Panc1 (cell line): Measurements from ENCODE around the gene ATP5ME. TPM values are rescaled to one million over a fixed set of nuclear protein-coding genes. Genes with fewer than 3 reads are reported as not detected.
A peak's percentile ranks its signal among the peaks of the same experiment; 100 is the strongest.

Experiments
- ATAC-seq: fragments of 200-7000 bp; cut with Tn5 transposase; 2 replicates; pipeline ENCODE4 v1.9.1; 2020; ENCODE audit warnings: mild to moderate bottlenecking, moderate library complexity
- BruUV-seq: library from RNA; stranded (reverse); fragments of 400-500 nt; replicated peaks from 2 replicates; lab custom pipeline; 2021; lab: Mats Ljungman, UMichigan
- CTCF ChIA-PET: fragments of 300-600 bp; sonication (Branson Sonifier 250); formaldehyde crosslinking; loops from one replicate; lab custom pipeline; 2022; ENCODE audit warnings: antibody characterized with exemption; lab: Charles Lee
- POLR2A ChIA-PET: fragments of 300-600 bp; sonication (Branson Sonifier 250); formaldehyde crosslinking; loops from one replicate; lab custom pipeline; 2022; ENCODE audit warnings: antibody characterized with exemption; lab: Charles Lee
- DNase-seq: peaks from one replicate; pipeline ENCODE4 v3.0.0-alpha.2; 2010; ENCODE audit warnings: low read depth, low spot score
- H3K27ac ChIP-seq: 2 replicates; pipeline ENCODE4 v1.5.1; 2011; ENCODE audit warnings: mild to moderate bottlenecking, low read length, inconsistent platforms
- H3K27me3 ChIP-seq: fragments of 200-500 bp; sonication (Bioruptor generic); 2 replicates; pipeline ENCODE4 v1.6.0; 2014; ENCODE audit warnings: low read length, inconsistent platforms; ENCODE audit not compliant: control insufficient read depth, insufficient read depth
- H3K36me3 ChIP-seq: fragments of 200-500 bp; sonication (Bioruptor generic); 2 replicates; pipeline ENCODE4 v1.5.1; 2014; ENCODE audit warnings: inconsistent platforms, mild to moderate bottlenecking, low read length, moderate library complexity; ENCODE audit not compliant: control insufficient read depth, insufficient read depth
- H3K4me1 ChIP-seq: 2 replicates; pipeline ENCODE4 v1.5.1; 2011; ENCODE audit warnings: inconsistent platforms, mild to moderate bottlenecking, low read length, moderate library complexity; ENCODE audit not compliant: control insufficient read depth, insufficient read depth
- H3K4me3 ChIP-seq, 2 experiments: 2 replicates each; pipeline ENCODE4 v1.5.1; 2011 to 2012; ENCODE audit warnings: low read depth in 2 of 2, low read length in 2 of 2, mild to moderate bottlenecking in 2 of 2, inconsistent platforms in 1 of 2, moderate library complexity in 1 of 2
- H3K9me3 ChIP-seq: fragments of 200-500 bp; sonication (Bioruptor generic); 2 replicates; pipeline ENCODE4 v1.5.1; 2014; ENCODE audit warnings: low read depth, mild to moderate bottlenecking, inconsistent platforms, low read length, moderate library complexity; ENCODE audit not compliant: control insufficient read depth, insufficient read depth
- POLR2AphosphoS5 ChIP-seq: IDR thresholded peaks from 2 replicates; pipeline ENCODE4 v1.6.1; 2012; ENCODE audit warnings: mild to moderate bottlenecking, low read depth, low read length, moderate library complexity
- REST ChIP-seq, 2 experiments: IDR thresholded peaks; 2 replicates each; pipeline ENCODE4 v1.6.1; 2011 to 2012; ENCODE audit warnings: low read depth in 2 of 2, control low read depth in 1 of 2, low read length in 1 of 2, mild to moderate bottlenecking in 1 of 2, moderate library complexity in 1 of 2; ENCODE audit not compliant: insufficient read depth in 1 of 2
- SIN3A ChIP-seq: IDR thresholded peaks from 2 replicates; pipeline ENCODE4 v1.6.1; 2012; ENCODE audit warnings: low read depth, mild to moderate bottlenecking, low read length, moderate library complexity, borderline replicate concordance; ENCODE audit not compliant: insufficient read depth
- TCF7L2 ChIP-seq: IDR thresholded peaks from 2 replicates; pipeline ENCODE4 v1.6.1; 2011; ENCODE audit warnings: mild to moderate bottlenecking, low read depth, low read length, inconsistent platforms
- in situ Hi-C: cut with HindIII; loops from 2 replicates; pipeline ENCODE4 v1.10.0; 2016; ENCODE audit warnings: low sequenced_read_pairs, low pct_unique_long_range_greater_than_20kb
- intact Hi-C: fragments of 100-400 bp; cut with micrococcal nuclease; formaldehyde crosslinking; loops from one replicate; pipeline ENCODE4 v1.10.0; 2022; ENCODE audit not compliant: unreplicated experiment
- total RNA-seq: library from RNA; stranded (reverse); gene quantifications from one replicate; pipeline ENCODE4 v1.2.1, GENCODE V29; 2021; ENCODE audit not compliant: unreplicated experiment
- TF ChIP-seq, protein P1 (sequence below): fragments of 450-650 bp; IDR thresholded peaks from 2 replicates; pipeline ENCODE4 v1.5.1; 2017; ENCODE audit warnings: mild to moderate bottlenecking

The ATP5ME gene
- total RNA-seq, 1 experiment from 2014 or later = 257 TPM

GRCh38 chr4:681736-682451 is 7.8 kb upstream of the ATP5ME start:
- BruUV-seq = no TSS peak
- TF ChIP-seq SIN3A (no peak), POLR2AphosphoS5 (no peak), REST (IDR thresholded peaks at IDR 0.05; ENCODE audit: insufficient read depth in 1 of 2, low read depth in 2 of 2, low read length in 1 of 2) (no peak)
- TF ChIP-seq, protein P1, sequence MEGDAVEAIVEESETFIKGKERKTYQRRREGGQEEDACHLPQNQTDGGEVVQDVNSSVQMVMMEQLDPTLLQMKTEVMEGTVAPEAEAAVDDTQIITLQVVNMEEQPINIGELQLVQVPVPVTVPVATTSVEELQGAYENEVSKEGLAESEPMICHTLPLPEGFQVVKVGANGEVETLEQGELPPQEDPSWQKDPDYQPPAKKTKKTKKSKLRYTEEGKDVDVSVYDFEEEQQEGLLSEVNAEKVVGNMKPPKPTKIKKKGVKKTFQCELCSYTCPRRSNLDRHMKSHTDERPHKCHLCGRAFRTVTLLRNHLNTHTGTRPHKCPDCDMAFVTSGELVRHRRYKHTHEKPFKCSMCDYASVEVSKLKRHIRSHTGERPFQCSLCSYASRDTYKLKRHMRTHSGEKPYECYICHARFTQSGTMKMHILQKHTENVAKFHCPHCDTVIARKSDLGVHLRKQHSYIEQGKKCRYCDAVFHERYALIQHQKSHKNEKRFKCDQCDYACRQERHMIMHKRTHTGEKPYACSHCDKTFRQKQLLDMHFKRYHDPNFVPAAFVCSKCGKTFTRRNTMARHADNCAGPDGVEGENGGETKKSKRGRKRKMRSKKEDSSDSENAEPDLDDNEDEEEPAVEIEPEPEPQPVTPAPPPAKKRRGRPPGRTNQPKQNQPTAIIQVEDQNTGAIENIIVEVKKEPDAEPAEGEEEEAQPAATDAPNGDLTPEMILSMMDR = no peak
- H3K27me3 ChIP-seq = no peaks in the 10 kb centered on the region
- intact Hi-C loops = no loop called here
- in situ Hi-C loops = no loop called here
- H3K9me3 ChIP-seq = no peaks in the 10 kb centered on the region
- no peaks in the 10 kb centered on the region for H3K36me3 ChIP-seq
- ATAC-seq = peak; percentile 8; the same call in 1 of the 2 replicates
- no peak for DNase-seq
- ChIA-PET CTCF (no interaction called here), POLR2A (no interaction called here)
- no peak overlapping the region for H3K27ac ChIP-seq
- peak overlapping the region; percentile 39 to 47 for H3K4me3 ChIP-seq
- peaks cover 11% of the 10 kb centered on the region for H3K4me1 ChIP-seq

GRCh38 chr4:680928-681645 is 7.0 kb upstream of the ATP5ME start:
- TF ChIP-seq, protein P1 = no peak
- no peak for TF ChIP-seq POLR2AphosphoS5
- no peak for TF ChIP-seq TCF7L2
- TF ChIP-seq SIN3A = no peak
- no peak for TF ChIP-seq REST (IDR thresholded peaks at IDR 0.05; ENCODE audit: insufficient read depth in 1 of 2, low read depth in 2 of 2, low read length in 1 of 2)
- intact Hi-C loops (no loop called here), in situ Hi-C loops (no loop called here)
- DNase-seq (no peak), ATAC-seq (peak; percentile 66)
- POLR2A ChIA-PET = no interaction called here
- Histone ChIP-seq H3K4me1 (peaks cover 10% of the 10 kb centered on the region), H3K27ac (peak overlapping the region; percentile 44; the same call in 1 of the 2 replicates), H3K4me3 (peak overlapping the region; percentile 46 to 59), H3K36me3 (no peaks in the 10 kb centered on the region), H3K27me3 (no peaks in the 10 kb centered on the region), H3K9me3 (no peaks in the 10 kb centered on the region)
- BruUV-seq = no TSS peak
- CTCF ChIA-PET = no interaction called here
